Activated naive CD4-positive, alpha-beta T cell treated with anti-CD3 and anti-CD28 coated beads for 36 hours (primary cell): ENCODE measurements around the gene PJVK. TPM values are rescaled to one million over a fixed set of nuclear protein-coding genes. Genes with fewer than 3 reads are reported as not detected.

Source experiments
- total RNA-seq, 2 experiments: library from RNA; stranded (reverse); gene quantifications; one replicate each; pipeline ENCODE4 v1.2.3, GENCODE V29; 2021

Gene PJVK
- total RNA-seq, 2 experiments from 2014 or later, result 2.0 to 2.4 TPM

Other genes starting within 250 kb of the PJVK start
- 10 to 100 TPM; 78.2 to 82.9 TPM for gene PRKRA, start 203 bp upstream of the PJVK start, total RNA-seq
- gene FKBP7, start 27.2 kb downstream of the PJVK start, total RNA-seq, result 1 to 10 TPM; 2.2 to 3.1 TPM
- 10 to 100 TPM; 19.4 to 19.8 TPM for gene PLEKHA3, start 29.1 kb downstream of the PJVK start, total RNA-seq